ENCODE results near the gene HSPA5. TPM values are rescaled to one million over a fixed set of nuclear protein-coding genes. Genes with fewer than 3 reads are reported as not detected.

Gene HSPA5
- total RNA-seq, 1 experiment from 2014 or later: 290 TPM

- Histone ChIP-seq H3K36me3 (ENCODE audit: insufficient read depth, low read length, poor library complexity, severe bottlenecking) (no peaks in the 10 kb centered on the region), H3K4me3 (ENCODE audit: low read depth, low read length, poor library complexity, severe bottlenecking) (no peak overlapping the region), H3K9me3 (ENCODE audit: low read depth, low read length, poor library complexity, severe bottlenecking) (no peaks in the 10 kb centered on the region), H3K27me3 (replicated peaks; ENCODE audit: insufficient read depth, low read depth, low read length, poor library complexity) (no peaks in the 10 kb centered on the region), H3K27ac (ENCODE audit: low read depth, low read length, poor library complexity, severe bottlenecking) (no peak overlapping the region), H3K4me1 (ENCODE audit: insufficient read depth, low read length, poor library complexity, severe bottlenecking) (peaks cover 6% of the 10 kb centered on the region)
- no TSS peak for BruUV-seq (replicated peaks)
- CTCF ChIA-PET: no interaction called here
- no peak for DNase-seq (ENCODE audit: low spot score)
- intact Hi-C loops (cut with micrococcal nuclease; ENCODE audit: unreplicated experiment): no loop called here
- POLR2A ChIA-PET (ENCODE audit: low non-redundant PET): interaction anchor here (0.6 kb wide), 1 partner anchor 844 kb away, joined by 3 read pairs; no protein-coding TSS in a partner anchor
- no peak for TF ChIP-seq CTCF (conservative IDR thresholded peaks at IDR 0.05; ENCODE audit: low read depth, low read length)
- TF ChIP-seq EZH2 (IDR thresholded peaks at IDR 0.05; ENCODE audit: borderline replicate concordance, low read depth, low read length, poor library complexity, severe bottlenecking): no peak
These were observed 5.1 kb upstream of the HSPA5 start for GRCh38 chr9:125246261-125246667.

- no peak for TF ChIP-seq EZH2 (IDR thresholded peaks at IDR 0.05; ENCODE audit: borderline replicate concordance, low read depth, low read length, poor library complexity, severe bottlenecking)
- no peak for TF ChIP-seq CTCF (conservative IDR thresholded peaks at IDR 0.05; ENCODE audit: low read depth, low read length)
- peak overlapping the region; percentile 66 for H3K27ac ChIP-seq (ENCODE audit: low read depth, low read length, poor library complexity, severe bottlenecking)
- POLR2A ChIA-PET (ENCODE audit: low non-redundant PET): interaction anchor here (0.7 kb wide), 1 partner anchor 48 kb away, joined by 3 read pairs; no protein-coding TSS in a partner anchor
- H3K36me3 ChIP-seq (ENCODE audit: insufficient read depth, low read length, poor library complexity, severe bottlenecking): peaks cover 18% of the 10 kb centered on the region
- CTCF ChIA-PET: no interaction called here
- intact Hi-C loops (cut with micrococcal nuclease; ENCODE audit: unreplicated experiment): loop anchor here (5.0 kb wide), 1 partner anchor 123 kb away; no protein-coding TSS in a partner anchor
- no TSS peak for BruUV-seq (replicated peaks)
- H3K4me3 ChIP-seq (ENCODE audit: low read depth, low read length, poor library complexity, severe bottlenecking): no peak overlapping the region
- H3K4me1 ChIP-seq (ENCODE audit: insufficient read depth, low read length, poor library complexity, severe bottlenecking): peaks cover 15% of the 10 kb centered on the region
- H3K27me3 ChIP-seq (replicated peaks; ENCODE audit: insufficient read depth, low read depth, low read length, poor library complexity): no peaks in the 10 kb centered on the region
- H3K9me3 ChIP-seq (ENCODE audit: low read depth, low read length, poor library complexity, severe bottlenecking): no peaks in the 10 kb centered on the region
- DNase-seq (ENCODE audit: low spot score): no peak
These were observed 2.7 kb upstream of the HSPA5 start for GRCh38 chr9:125243792-125244260.

- TSS peak; percentile 94 for BruUV-seq (replicated peaks)
- peaks cover 35% of the 10 kb centered on the region for H3K36me3 ChIP-seq (ENCODE audit: insufficient read depth, low read length, poor library complexity, severe bottlenecking)
- CTCF ChIA-PET: interaction anchor here (0.6 kb wide), 1 partner anchor 14 kb away, joined by 5 read pairs; no protein-coding TSS in a partner anchor
- peak overlapping the region; percentile 93 for H3K4me3 ChIP-seq (ENCODE audit: low read depth, low read length, poor library complexity, severe bottlenecking)
- peak overlapping the region; percentile 93 for H3K27ac ChIP-seq (ENCODE audit: low read depth, low read length, poor library complexity, severe bottlenecking)
- POLR2A ChIA-PET (ENCODE audit: low non-redundant PET): interaction anchor here (0.5 to 0.9 kb wide), 3 partner anchors 12 to 1051 kb away, joined by 3 to 20 read pairs (median 3); no protein-coding TSS in a partner anchor
- peaks cover 31% of the 10 kb centered on the region for H3K4me1 ChIP-seq (ENCODE audit: insufficient read depth, low read length, poor library complexity, severe bottlenecking)
- intact Hi-C loops (cut with micrococcal nuclease; ENCODE audit: unreplicated experiment): loop anchor here (2.0 to 5.0 kb wide), 2 partner anchors 19 to 125 kb away; partner anchors contain the start of gene GAPVD1
- no peak for TF ChIP-seq CTCF (conservative IDR thresholded peaks at IDR 0.05; ENCODE audit: low read depth, low read length)
- TF ChIP-seq EZH2 (IDR thresholded peaks at IDR 0.05; ENCODE audit: borderline replicate concordance, low read depth, low read length, poor library complexity, severe bottlenecking): no peak
- DNase-seq (ENCODE audit: low spot score): peak; percentile 42
- no peaks in the 10 kb centered on the region for H3K9me3 ChIP-seq (ENCODE audit: low read depth, low read length, poor library complexity, severe bottlenecking)
- H3K27me3 ChIP-seq (replicated peaks; ENCODE audit: insufficient read depth, low read depth, low read length, poor library complexity): no peaks in the 10 kb centered on the region
These were observed 958 bp upstream of the HSPA5 start for GRCh38 chr9:125241863-125242739.

Measured in A673 (cell line).